ENCODE data around the gene COL18A1. TPM values are rescaled to one million over a fixed set of nuclear protein-coding genes. Genes with fewer than 3 reads are reported as not detected.
A peak's percentile ranks its signal among the peaks of the same experiment; 100 is the strongest.

The COL18A1 gene
- total and polyA plus RNA-seq, 2 of the 8 experiments (the other 6 are each of a cell fraction or from before 2014, with no cell fraction given), result 145 to 201 TPM

GRCh38 chr21:45406801-45407628, 2.0 kb downstream of the COL18A1 start (continued):
- TF ChIP-seq CHD7 (IDR thresholded peaks at IDR 0.05; ENCODE audit: insufficient replicate concordance, low read length), result no peak
- no peak for TF ChIP-seq BACH1 (IDR thresholded peaks at IDR 0.05; ENCODE audit: low read length)
- peak; percentile 56 for TF ChIP-seq TAF1 (IDR thresholded peaks at IDR 0.05; ENCODE audit: low read depth, low read length)
- TF ChIP-seq CBX5 (IDR thresholded peaks at IDR 0.05; ENCODE audit: low read depth, low read length), result no peak
- 0 out of 2 replicates have a peak, but pooled peaks have one; percentile 4 for TF ChIP-seq SRF (IDR thresholded peaks at IDR 0.05; ENCODE audit: low read depth, low read length)
- peak; percentile 13 for TF ChIP-seq ASH2L (IDR thresholded peaks at IDR 0.05; ENCODE audit: low read length)
- no peak for TF ChIP-seq RNF2 (IDR thresholded peaks at IDR 0.05; ENCODE audit: borderline replicate concordance, low read depth, low read length, missing control alignments, poor library complexity, severe bottlenecking)
- peak; percentile 32 to 46; a peak in 2 of 4 replicates for TF ChIP-seq RAD21 (IDR thresholded peaks at IDR 0.05 in 1 of 2, conservative IDR thresholded peaks at IDR 0.05 in 1 of 2; ENCODE audit: low read depth in 2 of 2, low read length in 2 of 2)
- TF ChIP-seq TEAD4 (IDR thresholded peaks at IDR 0.05; ENCODE audit: low read depth, low read length), result peak; percentile 64

Measured in H1 (cell line).